WTC11 (cell line): Measurements from ENCODE around the gene FGF12. TPM values are rescaled to one million over a fixed set of nuclear protein-coding genes. Genes with fewer than 3 reads are reported as not detected.

Experiments
- ATAC-seq: fragments of 200-7000 bp; cut with Tn5 transposase; 2 replicates; pipeline ENCODE4 v1.10.0; 2021; ENCODE audit warnings: mild to moderate bottlenecking, moderate library complexity
- CTCF ChIA-PET: fragments of 300-600 bp; sonication (Branson Sonifier 250); formaldehyde crosslinking; loops from one replicate; lab custom pipeline; 2021; ENCODE audit warnings: antibody characterized with exemption; lab: Charles Lee
- POLR2A ChIA-PET: fragments of 350-600 bp; sonication (Branson Sonifier 250); formaldehyde crosslinking; loops from one replicate; lab custom pipeline; 2021; ENCODE audit warnings: antibody characterized with exemption; lab: Charles Lee
- DNase-seq: peaks from one replicate; pipeline ENCODE4 v3.0.0; 2021; ENCODE audit warnings: low spot score
- H3K27ac Mint-ChIP-seq: 2 replicates; pipeline ENCODE4 v1.8.0; 2021; ENCODE audit warnings: mixed read lengths
- H3K27me3 Mint-ChIP-seq: 2 replicates; pipeline ENCODE4 v1.8.0; 2021; ENCODE audit warnings: low read depth, mild to moderate bottlenecking, moderate library complexity, mixed read lengths
- H3K36me3 Mint-ChIP-seq: 2 replicates; pipeline ENCODE4 v1.8.0; 2021; ENCODE audit warnings: mixed read lengths
- H3K4me1 Mint-ChIP-seq: 2 replicates; pipeline ENCODE4 v1.8.0; 2022; ENCODE audit warnings: mixed read lengths
- H3K4me3 Mint-ChIP-seq: 2 replicates; pipeline ENCODE4 v1.8.0; 2021; ENCODE audit warnings: mild to moderate bottlenecking, moderate library complexity, mixed read lengths
- H3K9me3 Mint-ChIP-seq: 2 replicates; pipeline ENCODE4 v1.8.0; 2021; ENCODE audit warnings: mixed read lengths
- CBFB ChIP-seq: sonication (generic); formaldehyde crosslinking; IDR thresholded peaks from 2 replicates; pipeline ENCODE4 v1.8.1; 2022; ENCODE audit warnings: mild to moderate bottlenecking, low read depth, missing genetic modification reagents
- ELF4 ChIP-seq: sonication (generic); formaldehyde crosslinking; IDR thresholded peaks from 2 replicates; pipeline ENCODE4 v1.8.1; 2022; ENCODE audit warnings: low read depth, mild to moderate bottlenecking, moderate library complexity, missing genetic modification reagents
- EMX1 ChIP-seq: fragments of 250-450 bp; sonication (Bioruptor Pico); IDR thresholded peaks from 2 replicates; pipeline ENCODE4 v1.8.0; 2021; ENCODE audit warnings: mild to moderate bottlenecking
- ETV6 ChIP-seq: sonication (generic); formaldehyde crosslinking; IDR thresholded peaks from 2 replicates; pipeline ENCODE4 v1.8.1; 2022; ENCODE audit warnings: mild to moderate bottlenecking, missing genetic modification reagents
- FOXP1 ChIP-seq: sonication (generic); formaldehyde crosslinking; IDR thresholded peaks from 2 replicates; pipeline ENCODE4 v1.8.0; 2022; ENCODE audit warnings: missing genetic modification reagents, mild to moderate bottlenecking, moderate library complexity, borderline replicate concordance
- GTF2I ChIP-seq: fragments of 250-450 bp; sonication (Bioruptor Pico); conservative IDR thresholded peaks from 2 replicates; pipeline ENCODE4 v1.4.0; 2021; ENCODE audit warnings: mild to moderate bottlenecking
- JUN ChIP-seq: sonication (generic); formaldehyde crosslinking; IDR thresholded peaks from 2 replicates; pipeline ENCODE4 v1.8.0; 2023; ENCODE audit warnings: mild to moderate bottlenecking, missing genetic modification reagents
- MXD4 ChIP-seq: fragments of 250-450 bp; sonication (Bioruptor Pico); IDR thresholded peaks from 2 replicates; pipeline ENCODE4 v1.8.0; 2021; ENCODE audit warnings: mild to moderate bottlenecking, moderate library complexity, borderline replicate concordance
- RELA ChIP-seq: sonication (generic); formaldehyde crosslinking; IDR thresholded peaks from 2 replicates; pipeline ENCODE4 v1.8.1; 2022; ENCODE audit warnings: missing genetic modification reagents, mild to moderate bottlenecking, borderline replicate concordance
- SMAD3 ChIP-seq: sonication (generic); formaldehyde crosslinking; IDR thresholded peaks from 2 replicates; pipeline ENCODE4 v1.8.0; 2022; ENCODE audit warnings: missing genetic modification reagents, mild to moderate bottlenecking, borderline replicate concordance
- SMAD4 ChIP-seq: sonication (generic); formaldehyde crosslinking; IDR thresholded peaks from 2 replicates; pipeline ENCODE4 v1.8.0; 2022; ENCODE audit warnings: mild to moderate bottlenecking, missing genetic modification reagents
- TEAD1 ChIP-seq: sonication (generic); formaldehyde crosslinking; IDR thresholded peaks from 2 replicates; pipeline ENCODE4 v1.8.0; 2022; ENCODE audit warnings: mild to moderate bottlenecking, missing genetic modification reagents
- ZNF263 ChIP-seq: sonication (generic); formaldehyde crosslinking; IDR thresholded peaks from 2 replicates; pipeline ENCODE4 v1.8.1; 2022; ENCODE audit warnings: low read depth, mild to moderate bottlenecking, moderate library complexity, missing genetic modification reagents
- total RNA-seq: library from RNA; stranded (reverse); gene quantifications from 3 replicates; pipeline ENCODE4 v1.2.3, GENCODE V29; 2021
- TF ChIP-seq, protein P1 (sequence below): fragments of 250-450 bp; sonication (Bioruptor Pico); IDR thresholded peaks from 2 replicates; pipeline ENCODE4 v1.8.0; 2021; ENCODE audit warnings: mild to moderate bottlenecking
- TF ChIP-seq, protein P2 (sequence below): fragments of 250-450 bp; sonication (Bioruptor Pico); IDR thresholded peaks from 2 replicates; pipeline ENCODE4 v2.1.2; 2022; ENCODE audit warnings: mild to moderate bottlenecking, moderate library complexity
- TF ChIP-seq, protein P3 (sequence below): sonication (generic); formaldehyde crosslinking; IDR thresholded peaks from 2 replicates; pipeline ENCODE4 v1.8.0; 2022; ENCODE audit warnings: mild to moderate bottlenecking, missing genetic modification reagents
- TF ChIP-seq, protein P4 (sequence below): fragments of 200-600 bp; IDR thresholded peaks from 2 replicates; pipeline ENCODE4 v1.8.0; 2022; ENCODE audit warnings: antibody characterized with exemption
- TF ChIP-seq, protein P5 (sequence below): fragments of 250-450 bp; sonication (Bioruptor Pico); IDR thresholded peaks from 2 replicates; pipeline ENCODE4 v1.9.0; 2021; ENCODE audit warnings: mild to moderate bottlenecking
- TF ChIP-seq, protein P6 (sequence below): sonication (generic); formaldehyde crosslinking; IDR thresholded peaks from 2 replicates; pipeline ENCODE4 v1.8.0; 2023; ENCODE audit warnings: missing genetic modification reagents
- TF ChIP-seq, protein P7 (sequence below): sonication (generic); formaldehyde crosslinking; IDR thresholded peaks from 2 replicates; pipeline ENCODE4 v1.8.1; 2022; ENCODE audit warnings: mild to moderate bottlenecking, missing genetic modification reagents, moderate library complexity, borderline replicate concordance
- TF ChIP-seq, protein P8 (sequence below): sonication (generic); formaldehyde crosslinking; IDR thresholded peaks from 2 replicates; pipeline ENCODE4 v1.8.1; 2022; ENCODE audit warnings: mild to moderate bottlenecking, moderate library complexity, missing genetic modification reagents
- TF ChIP-seq, protein P9 (sequence below): sonication (generic); formaldehyde crosslinking; IDR thresholded peaks from 2 replicates; pipeline ENCODE4 v1.8.1; 2023; ENCODE audit warnings: mild to moderate bottlenecking, missing genetic modification reagents
- TF ChIP-seq, protein P10 (sequence below): sonication (generic); formaldehyde crosslinking; IDR thresholded peaks from 2 replicates; pipeline ENCODE4 v1.8.0; 2022; ENCODE audit warnings: mild to moderate bottlenecking, missing genetic modification reagents

Gene FGF12
- total RNA-seq, 1 experiment from 2014 or later = 13.5 TPM

DNA sequence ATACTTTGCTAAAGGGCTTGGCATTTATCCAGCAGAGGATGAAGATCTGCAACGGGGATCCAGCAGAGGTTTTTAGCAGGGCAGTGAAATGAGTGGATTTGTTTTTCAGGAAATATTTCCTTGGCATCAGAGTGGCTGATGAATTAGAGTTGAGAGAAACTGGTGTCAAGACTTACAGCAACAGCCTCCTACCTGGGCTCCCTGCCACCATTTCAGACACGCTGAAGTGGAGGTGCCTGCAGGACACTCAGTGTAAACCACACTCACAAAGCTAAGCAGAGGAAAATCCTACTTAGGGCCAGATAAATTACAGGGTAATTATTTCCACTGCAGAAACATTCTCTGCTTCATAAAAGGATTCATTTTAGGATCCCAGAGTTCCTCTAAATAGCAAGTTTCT lies 519.7 kb downstream of the FGF12 start:
- TF ChIP-seq JUN (CRISPR knock-in tag) (no peak), ELF4 (CRISPR knock-in tag) (no peak), ETV6 (CRISPR knock-in tag) (no peak), MXD4 (CRISPR knock-in tag) (no peak), CBFB (CRISPR knock-in tag) (no peak), FOXP1 (no peak), TEAD1 (CRISPR knock-in tag) (no peak)
- TF ChIP-seq, protein P1, sequence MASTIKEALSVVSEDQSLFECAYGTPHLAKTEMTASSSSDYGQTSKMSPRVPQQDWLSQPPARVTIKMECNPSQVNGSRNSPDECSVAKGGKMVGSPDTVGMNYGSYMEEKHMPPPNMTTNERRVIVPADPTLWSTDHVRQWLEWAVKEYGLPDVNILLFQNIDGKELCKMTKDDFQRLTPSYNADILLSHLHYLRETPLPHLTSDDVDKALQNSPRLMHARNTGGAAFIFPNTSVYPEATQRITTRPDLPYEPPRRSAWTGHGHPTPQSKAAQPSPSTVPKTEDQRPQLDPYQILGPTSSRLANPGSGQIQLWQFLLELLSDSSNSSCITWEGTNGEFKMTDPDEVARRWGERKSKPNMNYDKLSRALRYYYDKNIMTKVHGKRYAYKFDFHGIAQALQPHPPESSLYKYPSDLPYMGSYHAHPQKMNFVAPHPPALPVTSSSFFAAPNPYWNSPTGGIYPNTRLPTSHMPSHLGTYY (CRISPR knock-in tag) = no peak
- no peak for ATAC-seq
- ChIA-PET POLR2A (no interaction called here), CTCF (no interaction called here)
- Mint-ChIP-seq H3K27me3 (no peaks in the 10 kb centered on the region), H3K9me3 (peaks cover 3% of the 10 kb centered on the region; the same call in 1 of the 2 replicates), H3K4me1 (peaks cover 10% of the 10 kb centered on the region), H3K27ac (no peak overlapping the region), H3K4me3 (no peak overlapping the region), H3K36me3 (no peaks in the 10 kb centered on the region)
- no peak for DNase-seq

DNA sequence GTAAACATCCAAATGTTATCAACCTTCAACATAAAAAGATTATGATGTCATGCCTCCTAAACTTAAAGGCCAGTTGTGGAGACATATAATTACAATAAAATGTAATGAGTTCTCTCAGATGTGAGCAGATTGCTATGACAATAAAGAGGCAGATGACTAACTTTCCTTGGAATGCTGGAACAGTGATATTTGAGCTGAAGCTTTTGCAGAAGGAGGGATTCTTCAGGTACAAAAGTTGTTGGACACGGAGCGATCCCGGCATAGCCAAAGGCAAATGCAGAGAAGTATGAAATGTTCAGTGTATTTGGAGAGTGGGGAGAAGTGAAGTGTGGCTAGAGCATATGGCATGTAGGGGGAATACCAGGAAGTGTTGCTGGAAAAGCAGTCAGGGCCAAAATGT lies 520.1 kb downstream of the FGF12 start:
- H3K36me3 Mint-ChIP-seq = no peaks in the 10 kb centered on the region
- peaks cover 10% of the 10 kb centered on the region for H3K4me1 Mint-ChIP-seq
- H3K27me3 Mint-ChIP-seq = no peaks in the 10 kb centered on the region
- H3K27ac Mint-ChIP-seq = no peak overlapping the region
- ATAC-seq (no peak), DNase-seq (no peak)
- H3K9me3 Mint-ChIP-seq = peaks cover 3% of the 10 kb centered on the region; the same call in 1 of the 2 replicates
- ChIA-PET POLR2A (no interaction called here), CTCF (no interaction called here)
- no peak overlapping the region for H3K4me3 Mint-ChIP-seq
- TF ChIP-seq, protein P2, sequence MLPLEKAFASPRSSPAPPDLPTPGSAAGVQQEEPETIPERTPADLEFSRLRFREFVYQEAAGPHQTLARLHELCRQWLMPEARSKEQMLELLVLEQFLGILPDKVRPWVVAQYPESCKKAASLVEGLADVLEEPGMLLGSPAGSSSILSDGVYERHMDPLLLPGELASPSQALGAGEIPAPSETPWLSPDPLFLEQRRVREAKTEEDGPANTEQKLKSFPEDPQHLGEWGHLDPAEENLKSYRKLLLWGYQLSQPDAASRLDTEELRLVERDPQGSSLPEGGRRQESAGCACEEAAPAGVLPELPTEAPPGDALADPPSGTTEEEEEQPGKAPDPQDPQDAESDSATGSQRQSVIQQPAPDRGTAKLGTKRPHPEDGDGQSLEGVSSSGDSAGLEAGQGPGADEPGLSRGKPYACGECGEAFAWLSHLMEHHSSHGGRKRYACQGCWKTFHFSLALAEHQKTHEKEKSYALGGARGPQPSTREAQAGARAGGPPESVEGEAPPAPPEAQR (CRISPR knock-in tag) = no peak
- TF ChIP-seq ETV6 (CRISPR knock-in tag) (no peak), ZNF263 (CRISPR knock-in tag) (no peak), SMAD4 (CRISPR knock-in tag) (no peak), GTF2I (no peak), TEAD1 (CRISPR knock-in tag) (no peak), SMAD3 (CRISPR knock-in tag) (no peak), EMX1 (CRISPR knock-in tag) (no peak), RELA (no peak)
- TF ChIP-seq, protein P3, sequence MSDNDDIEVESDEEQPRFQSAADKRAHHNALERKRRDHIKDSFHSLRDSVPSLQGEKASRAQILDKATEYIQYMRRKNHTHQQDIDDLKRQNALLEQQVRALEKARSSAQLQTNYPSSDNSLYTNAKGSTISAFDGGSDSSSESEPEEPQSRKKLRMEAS = no peak
- TF ChIP-seq, protein P4, sequence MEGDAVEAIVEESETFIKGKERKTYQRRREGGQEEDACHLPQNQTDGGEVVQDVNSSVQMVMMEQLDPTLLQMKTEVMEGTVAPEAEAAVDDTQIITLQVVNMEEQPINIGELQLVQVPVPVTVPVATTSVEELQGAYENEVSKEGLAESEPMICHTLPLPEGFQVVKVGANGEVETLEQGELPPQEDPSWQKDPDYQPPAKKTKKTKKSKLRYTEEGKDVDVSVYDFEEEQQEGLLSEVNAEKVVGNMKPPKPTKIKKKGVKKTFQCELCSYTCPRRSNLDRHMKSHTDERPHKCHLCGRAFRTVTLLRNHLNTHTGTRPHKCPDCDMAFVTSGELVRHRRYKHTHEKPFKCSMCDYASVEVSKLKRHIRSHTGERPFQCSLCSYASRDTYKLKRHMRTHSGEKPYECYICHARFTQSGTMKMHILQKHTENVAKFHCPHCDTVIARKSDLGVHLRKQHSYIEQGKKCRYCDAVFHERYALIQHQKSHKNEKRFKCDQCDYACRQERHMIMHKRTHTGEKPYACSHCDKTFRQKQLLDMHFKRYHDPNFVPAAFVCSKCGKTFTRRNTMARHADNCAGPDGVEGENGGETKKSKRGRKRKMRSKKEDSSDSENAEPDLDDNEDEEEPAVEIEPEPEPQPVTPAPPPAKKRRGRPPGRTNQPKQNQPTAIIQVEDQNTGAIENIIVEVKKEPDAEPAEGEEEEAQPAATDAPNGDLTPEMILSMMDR = no peak
- TF ChIP-seq, protein P5, sequence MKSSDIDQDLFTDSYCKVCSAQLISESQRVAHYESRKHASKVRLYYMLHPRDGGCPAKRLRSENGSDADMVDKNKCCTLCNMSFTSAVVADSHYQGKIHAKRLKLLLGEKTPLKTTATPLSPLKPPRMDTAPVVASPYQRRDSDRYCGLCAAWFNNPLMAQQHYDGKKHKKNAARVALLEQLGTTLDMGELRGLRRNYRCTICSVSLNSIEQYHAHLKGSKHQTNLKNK = no peak
- TF ChIP-seq, protein P6, sequence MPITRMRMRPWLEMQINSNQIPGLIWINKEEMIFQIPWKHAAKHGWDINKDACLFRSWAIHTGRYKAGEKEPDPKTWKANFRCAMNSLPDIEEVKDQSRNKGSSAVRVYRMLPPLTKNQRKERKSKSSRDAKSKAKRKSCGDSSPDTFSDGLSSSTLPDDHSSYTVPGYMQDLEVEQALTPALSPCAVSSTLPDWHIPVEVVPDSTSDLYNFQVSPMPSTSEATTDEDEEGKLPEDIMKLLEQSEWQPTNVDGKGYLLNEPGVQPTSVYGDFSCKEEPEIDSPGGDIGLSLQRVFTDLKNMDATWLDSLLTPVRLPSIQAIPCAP (CRISPR knock-in tag) = no peak
- TF ChIP-seq, protein P7, sequence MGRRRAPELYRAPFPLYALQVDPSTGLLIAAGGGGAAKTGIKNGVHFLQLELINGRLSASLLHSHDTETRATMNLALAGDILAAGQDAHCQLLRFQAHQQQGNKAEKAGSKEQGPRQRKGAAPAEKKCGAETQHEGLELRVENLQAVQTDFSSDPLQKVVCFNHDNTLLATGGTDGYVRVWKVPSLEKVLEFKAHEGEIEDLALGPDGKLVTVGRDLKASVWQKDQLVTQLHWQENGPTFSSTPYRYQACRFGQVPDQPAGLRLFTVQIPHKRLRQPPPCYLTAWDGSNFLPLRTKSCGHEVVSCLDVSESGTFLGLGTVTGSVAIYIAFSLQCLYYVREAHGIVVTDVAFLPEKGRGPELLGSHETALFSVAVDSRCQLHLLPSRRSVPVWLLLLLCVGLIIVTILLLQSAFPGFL = no peak
- TF ChIP-seq, protein P1 (CRISPR knock-in tag) = no peak
- TF ChIP-seq, protein P8, sequence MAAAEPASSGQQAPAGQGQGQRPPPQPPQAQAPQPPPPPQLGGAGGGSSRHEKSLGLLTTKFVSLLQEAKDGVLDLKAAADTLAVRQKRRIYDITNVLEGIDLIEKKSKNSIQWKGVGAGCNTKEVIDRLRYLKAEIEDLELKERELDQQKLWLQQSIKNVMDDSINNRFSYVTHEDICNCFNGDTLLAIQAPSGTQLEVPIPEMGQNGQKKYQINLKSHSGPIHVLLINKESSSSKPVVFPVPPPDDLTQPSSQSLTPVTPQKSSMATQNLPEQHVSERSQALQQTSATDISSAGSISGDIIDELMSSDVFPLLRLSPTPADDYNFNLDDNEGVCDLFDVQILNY (CRISPR knock-in tag) = no peak
- TF ChIP-seq, protein P9, sequence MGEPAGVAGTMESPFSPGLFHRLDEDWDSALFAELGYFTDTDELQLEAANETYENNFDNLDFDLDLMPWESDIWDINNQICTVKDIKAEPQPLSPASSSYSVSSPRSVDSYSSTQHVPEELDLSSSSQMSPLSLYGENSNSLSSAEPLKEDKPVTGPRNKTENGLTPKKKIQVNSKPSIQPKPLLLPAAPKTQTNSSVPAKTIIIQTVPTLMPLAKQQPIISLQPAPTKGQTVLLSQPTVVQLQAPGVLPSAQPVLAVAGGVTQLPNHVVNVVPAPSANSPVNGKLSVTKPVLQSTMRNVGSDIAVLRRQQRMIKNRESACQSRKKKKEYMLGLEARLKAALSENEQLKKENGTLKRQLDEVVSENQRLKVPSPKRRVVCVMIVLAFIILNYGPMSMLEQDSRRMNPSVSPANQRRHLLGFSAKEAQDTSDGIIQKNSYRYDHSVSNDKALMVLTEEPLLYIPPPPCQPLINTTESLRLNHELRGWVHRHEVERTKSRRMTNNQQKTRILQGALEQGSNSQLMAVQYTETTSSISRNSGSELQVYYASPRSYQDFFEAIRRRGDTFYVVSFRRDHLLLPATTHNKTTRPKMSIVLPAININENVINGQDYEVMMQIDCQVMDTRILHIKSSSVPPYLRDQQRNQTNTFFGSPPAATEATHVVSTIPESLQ (CRISPR knock-in tag) = no peak
- TF ChIP-seq, protein P10, sequence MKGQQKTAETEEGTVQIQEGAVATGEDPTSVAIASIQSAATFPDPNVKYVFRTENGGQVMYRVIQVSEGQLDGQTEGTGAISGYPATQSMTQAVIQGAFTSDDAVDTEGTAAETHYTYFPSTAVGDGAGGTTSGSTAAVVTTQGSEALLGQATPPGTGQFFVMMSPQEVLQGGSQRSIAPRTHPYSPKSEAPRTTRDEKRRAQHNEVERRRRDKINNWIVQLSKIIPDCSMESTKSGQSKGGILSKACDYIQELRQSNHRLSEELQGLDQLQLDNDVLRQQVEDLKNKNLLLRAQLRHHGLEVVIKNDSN (CRISPR knock-in tag) = no peak
